ENCODE results near the gene ZNF334.

GRCh38 chr20:46554828-46555227 is 41.5 kb upstream of the ZNF334 start:
- no peak for TF ChIP-seq REST (IDR thresholded peaks at IDR 0.05; ENCODE audit: insufficient read depth in 1 of 2, low read depth in 2 of 2, low read length in 2 of 2)
- TF ChIP-seq FOXP2 (optimal IDR thresholded peaks at IDR 0.05; ENCODE audit: borderline replicate concordance, extremely low read depth, extremely low read length, insufficient read depth), result no peak
- TF ChIP-seq SIN3A (IDR thresholded peaks at IDR 0.05; ENCODE audit: borderline replicate concordance, insufficient read depth, low read length), result no peak
- TF ChIP-seq POLR2AphosphoS5 (IDR thresholded peaks at IDR 0.05; ENCODE audit: low read depth, low read length), result no peak
